ENCODE measurements around the gene HPGDS.

GRCh38 chr4:94256828-94257227 is 85.8 kb downstream of the HPGDS start:
- TF ChIP-seq POLR2A (IDR thresholded peaks at IDR 0.05; ENCODE audit: low read length) (no peak), GATA1 (IDR thresholded peaks at IDR 0.05; ENCODE audit: low read depth, low read length) (no peak)

Measured in erythroblast (primary cell).